HG02642 (cell line): ENCODE data around the gene ADGRF4.
"Not testable (repeated sequence)": the region's sequence is repeated elsewhere in the genome, so short reads cannot be mapped to it uniquely, and the experiment has no call there.

ENCODE experiments used
- ATAC-seq: cut with Tn5 transposase; IDR thresholded peaks from one replicate; pipeline ENCODE4 v1.9.1; 2021; ENCODE audit warnings: mild to moderate bottlenecking; ENCODE audit not compliant: unreplicated experiment, poor library complexity

Gene ADGRF4

DNA sequence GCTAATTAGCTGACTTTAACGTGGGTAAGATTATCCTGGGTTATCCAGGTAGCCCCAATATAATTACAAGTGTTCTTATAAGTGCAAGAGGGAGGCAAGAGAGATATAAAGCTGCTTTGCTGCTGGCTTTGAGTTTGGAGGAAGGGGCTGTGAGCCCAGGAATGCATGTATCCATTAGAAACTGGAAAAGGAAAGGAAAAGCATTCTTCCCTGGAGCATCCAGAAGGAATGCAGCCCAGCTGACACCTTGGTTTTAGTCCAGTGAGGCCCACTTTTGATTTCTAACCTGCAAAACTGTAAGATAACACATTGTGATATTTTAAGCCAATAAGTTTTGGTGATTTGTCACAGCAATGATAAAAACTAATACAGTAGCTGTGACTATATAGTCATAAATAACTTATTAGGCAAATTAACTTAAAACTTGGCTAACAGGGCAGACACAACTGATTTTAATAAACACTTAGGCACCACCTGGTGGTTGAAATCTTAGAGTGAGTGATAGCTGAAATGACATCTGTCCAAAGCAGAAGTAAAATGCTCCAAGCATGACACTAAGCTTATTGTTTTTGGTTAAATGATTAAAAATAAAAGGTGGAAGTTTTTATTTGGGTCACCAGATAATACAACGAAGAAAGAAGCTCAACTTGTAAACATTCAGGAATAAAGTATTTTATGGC lies 35.6 kb downstream of the ADGRF4 start:
- ATAC-seq = peak; percentile 75

DNA sequence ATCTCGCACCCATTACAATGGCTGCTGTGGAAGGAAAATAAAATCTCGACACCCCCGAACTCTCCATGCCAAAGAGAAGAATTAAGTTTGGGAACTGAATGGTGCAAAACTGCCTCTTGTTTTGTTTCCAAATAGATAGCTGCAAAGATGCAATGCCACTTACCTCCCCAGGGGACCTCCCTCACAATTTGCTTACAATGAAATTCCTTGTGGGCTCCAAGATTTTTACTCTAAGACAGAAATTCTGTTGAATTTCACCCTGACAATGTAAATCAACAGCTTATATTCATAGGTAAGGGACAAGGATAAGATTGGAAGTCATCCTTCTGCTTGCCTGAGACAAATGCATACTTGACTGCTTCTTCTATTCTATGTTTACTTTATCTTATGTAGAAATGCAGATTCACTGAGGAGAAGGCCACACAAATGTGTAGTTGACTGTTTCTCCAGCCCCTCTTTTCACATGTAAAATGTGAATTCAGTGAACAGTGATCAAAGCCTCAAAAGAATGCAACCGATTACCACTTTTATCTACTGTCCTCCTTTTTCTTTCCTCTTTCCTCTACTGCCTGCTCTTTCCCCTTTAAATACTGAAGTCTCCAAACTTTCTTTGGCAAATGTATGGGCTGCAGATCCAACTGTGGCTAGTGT lies 36.6 kb downstream of the ADGRF4 start:
- no peak for ATAC-seq

DNA sequence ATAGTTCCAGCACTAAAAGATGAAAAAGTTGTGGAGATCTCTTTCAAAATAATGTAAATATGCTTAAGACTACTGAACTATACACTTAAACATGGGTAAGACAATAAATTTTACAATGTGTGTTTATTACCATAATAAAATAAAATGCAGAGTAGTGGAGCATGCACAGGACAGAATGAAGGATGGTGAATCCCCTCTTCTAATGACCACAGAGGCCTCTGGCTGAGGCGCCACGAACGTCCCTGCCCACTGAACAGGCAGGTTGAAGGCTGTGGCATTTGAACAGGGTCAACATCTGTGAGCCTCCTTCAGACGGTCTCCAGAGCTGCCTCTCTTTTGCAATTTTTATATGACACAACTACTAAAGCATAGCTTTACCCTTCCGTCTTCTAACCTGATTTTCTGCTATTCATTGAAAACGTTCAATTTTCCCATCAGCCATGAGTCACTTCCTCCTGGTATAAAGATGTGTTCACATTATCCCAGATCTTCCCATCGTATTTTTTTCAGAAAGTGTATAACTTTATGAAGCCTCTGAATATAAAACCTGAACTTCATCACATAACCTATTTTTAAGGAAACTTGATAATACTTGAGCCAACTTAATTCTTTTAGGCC lies 37.8 kb downstream of the ADGRF4 start:
- no peak for ATAC-seq

DNA sequence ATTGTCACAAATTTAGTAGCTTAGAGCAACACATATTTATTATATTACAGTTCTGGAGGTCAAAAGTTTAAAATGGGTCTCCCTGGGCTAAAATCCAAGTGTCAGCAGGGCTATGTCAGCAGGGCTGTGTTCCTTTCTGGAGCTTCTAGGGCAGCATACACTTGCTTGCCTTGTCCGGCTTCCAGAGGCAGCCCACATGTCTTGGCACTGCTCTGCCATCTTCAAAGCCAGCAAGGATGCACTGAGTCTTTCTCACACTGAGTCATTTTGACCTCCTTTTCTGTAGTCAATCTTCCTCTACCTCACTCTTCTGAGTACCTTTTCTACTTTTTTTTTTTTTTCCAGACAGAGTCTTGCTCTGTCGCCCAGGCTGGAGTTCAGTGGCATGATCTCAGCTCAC lies 39.0 kb downstream of the ADGRF4 start:
- no peak for ATAC-seq

DNA sequence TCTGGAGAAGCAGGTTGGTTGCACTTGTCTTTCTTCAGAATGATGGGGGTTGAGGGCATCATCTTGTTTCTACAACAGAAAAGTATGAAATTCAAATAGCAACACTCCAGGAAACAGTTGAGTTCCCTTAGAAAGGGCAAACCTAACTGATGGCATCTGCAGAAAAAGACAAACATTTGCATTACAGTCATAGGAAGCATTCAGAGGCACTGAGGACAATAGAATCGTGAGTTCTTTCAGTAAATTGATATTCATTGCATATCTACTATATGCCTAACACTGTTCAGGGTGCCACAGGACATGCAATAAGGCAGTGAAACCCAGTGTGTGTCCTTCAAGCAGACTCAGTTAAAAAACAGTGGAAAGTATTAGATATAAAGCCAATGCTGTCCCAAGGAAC lies 42.3 kb downstream of the ADGRF4 start:
- ATAC-seq = no peak

DNA sequence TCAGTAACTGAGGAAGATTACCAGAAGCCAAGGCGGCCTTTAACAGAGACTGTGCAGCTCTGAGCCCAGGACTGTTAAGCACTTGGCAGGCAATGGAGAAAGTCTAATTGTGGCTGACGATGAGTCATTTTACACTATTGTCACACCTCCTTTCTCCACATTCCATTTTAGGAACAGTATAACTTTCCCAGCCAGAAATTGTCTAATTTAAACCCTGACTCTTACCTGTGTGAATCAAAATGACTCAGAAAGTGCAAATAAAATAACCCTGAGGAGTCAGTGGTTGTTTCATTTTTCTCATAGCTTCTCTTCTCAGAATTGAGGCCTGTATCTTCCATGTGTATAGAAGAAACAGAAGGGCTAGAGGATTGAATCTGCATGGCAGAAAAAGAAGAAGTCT lies 43.4 kb downstream of the ADGRF4 start:
- ATAC-seq = peak; percentile 63

DNA sequence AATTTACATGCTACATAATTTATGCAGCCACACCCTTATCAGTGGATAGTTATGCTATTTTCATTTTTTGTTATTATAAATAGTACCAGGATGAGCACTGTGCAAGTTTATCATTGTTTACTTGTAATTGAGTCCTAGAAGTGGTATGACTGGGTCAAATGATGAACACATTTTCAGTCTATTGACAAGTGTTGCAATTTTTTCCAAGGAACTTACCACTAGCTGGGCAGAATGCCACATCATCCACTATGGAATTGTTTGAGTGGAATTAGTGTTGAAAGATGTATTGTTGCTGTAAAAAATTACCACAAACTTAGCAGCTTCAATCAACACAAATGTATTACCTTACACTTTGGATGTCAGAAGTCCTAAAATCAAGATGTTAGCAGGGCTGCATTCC lies 45.4 kb downstream of the ADGRF4 start:
- no peak for ATAC-seq

DNA sequence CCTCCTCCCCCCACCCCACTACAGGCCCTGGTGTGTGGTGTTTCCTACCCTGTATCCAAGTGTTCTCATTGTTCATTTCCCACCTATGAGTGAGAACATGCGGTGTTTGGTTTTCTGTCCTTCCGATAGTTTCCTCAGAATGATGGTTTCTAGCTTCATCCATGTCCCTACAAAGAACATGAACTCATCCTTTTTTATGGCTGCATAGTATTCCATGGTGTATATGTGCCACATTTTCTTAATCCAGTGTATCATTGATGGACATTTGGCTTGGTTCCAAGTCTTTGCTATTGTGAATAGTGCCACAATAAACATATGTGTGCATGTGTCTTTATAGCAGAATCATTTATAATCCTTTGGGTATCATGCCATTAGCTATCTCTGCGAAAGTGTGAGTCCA lies 46.9 kb downstream of the ADGRF4 start:
- not testable (repeated sequence) for ATAC-seq

DNA sequence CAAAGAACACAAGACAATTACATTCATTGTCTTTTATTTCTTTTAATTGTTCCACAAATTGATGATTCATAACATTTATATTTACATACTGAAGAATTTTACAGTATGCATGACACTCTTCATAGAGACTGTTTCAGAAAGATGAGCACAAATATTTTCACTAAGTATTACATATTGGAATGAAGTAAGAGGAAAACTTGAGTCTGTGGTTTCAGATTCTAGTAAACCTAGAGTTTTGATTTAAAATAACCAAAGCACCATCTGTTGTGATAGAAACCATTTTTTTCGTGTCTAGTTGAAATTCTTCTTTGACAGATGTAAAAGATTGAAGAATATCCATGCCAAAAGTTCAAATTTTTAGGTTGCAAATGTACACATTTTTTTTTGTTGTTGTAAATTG lies 51.4 kb downstream of the ADGRF4 start:
- no peak for ATAC-seq

DNA sequence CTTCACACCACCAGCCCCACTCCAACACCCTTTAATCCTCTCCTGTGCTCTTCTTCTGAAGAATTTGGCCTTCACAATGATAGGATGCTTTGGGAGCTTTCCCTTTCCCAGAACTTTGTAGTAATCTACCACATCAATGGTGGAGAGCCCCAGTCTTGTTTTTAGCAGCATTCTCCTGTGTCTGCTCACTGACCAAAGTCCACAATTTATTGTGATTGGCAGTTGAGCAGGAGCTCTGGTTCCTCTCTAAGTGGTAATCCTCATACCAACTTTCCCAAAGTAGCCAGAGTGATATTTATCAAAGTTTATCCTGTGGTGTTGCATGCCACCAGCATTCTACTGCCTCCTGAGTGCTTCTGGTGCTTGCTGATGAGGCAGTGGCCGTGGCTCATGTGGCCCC lies 54.4 kb downstream of the ADGRF4 start:
- no peak for ATAC-seq

DNA sequence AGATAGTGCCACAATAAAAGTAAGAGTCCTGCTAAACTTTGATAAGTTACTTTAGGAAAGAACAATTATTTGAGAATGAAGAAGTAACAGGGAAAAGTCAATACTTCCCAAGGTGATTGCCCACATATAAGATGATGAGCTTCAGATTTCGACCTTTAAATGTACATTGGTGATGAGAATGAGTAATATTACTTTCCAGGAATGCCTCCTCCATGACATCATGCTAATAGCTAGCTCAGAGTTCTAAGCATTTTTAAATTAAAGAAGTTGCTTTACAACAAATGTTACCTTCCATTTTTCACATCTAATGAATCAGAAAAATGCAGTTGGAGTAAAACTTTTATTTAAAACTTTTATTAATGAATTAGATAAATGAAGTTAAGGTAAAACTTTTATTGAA lies 61.0 kb downstream of the ADGRF4 start:
- ATAC-seq = no peak

DNA sequence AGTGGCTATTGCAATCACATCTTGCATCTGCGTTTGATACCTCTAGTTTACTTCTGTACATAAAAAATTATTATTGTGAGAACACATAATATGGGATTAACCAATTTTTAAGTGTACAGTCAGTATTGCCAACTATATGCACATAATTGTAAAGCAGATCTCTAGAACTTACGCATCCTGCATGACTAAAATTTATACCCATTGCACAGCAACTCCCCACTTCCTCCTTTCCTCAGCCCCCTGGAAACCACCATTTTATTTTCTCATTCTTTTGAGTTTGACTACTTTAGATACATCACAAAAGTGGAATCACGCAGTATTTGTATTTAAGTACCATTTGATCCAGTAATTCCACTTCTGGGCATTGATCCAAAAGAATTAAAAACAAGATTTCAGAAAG lies 64.1 kb downstream of the ADGRF4 start:
- no peak for ATAC-seq

DNA sequence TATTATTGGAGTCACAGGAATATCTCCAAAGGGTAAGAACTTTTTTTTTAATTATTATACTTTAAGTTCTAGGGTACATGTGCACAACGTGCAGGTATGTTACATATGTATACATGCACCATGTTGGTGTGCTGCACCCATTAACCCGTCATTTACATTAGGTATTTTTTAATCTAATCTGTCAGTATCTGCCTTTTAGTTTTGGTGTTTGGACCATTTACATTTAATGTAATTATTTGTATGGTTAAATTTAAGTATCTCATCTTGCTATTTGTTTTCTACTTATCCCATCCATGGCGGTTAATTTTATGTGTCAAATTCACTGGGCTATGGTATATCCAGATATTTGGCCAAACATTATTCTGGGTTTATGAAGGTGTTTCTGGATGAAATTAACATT lies 68.1 kb downstream of the ADGRF4 start:
- ATAC-seq = no peak

DNA sequence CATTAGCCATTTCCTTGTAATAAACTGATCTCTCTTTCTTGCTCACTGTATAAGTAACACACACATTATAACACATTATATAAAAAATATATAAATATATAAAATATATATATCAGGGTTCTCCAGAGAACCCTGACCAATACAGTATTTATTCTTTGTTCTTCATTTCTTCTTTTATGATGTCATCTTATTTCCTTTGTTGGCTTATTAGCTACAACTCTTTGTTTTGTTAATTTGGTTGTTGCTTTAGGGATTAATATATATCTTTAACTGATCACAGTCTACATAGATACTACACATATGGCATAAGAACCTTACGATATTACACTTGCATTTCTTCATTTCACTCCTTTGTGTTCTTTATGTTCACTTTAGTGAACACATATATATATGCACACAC lies 68.7 kb downstream of the ADGRF4 start:
- no peak for ATAC-seq

DNA sequence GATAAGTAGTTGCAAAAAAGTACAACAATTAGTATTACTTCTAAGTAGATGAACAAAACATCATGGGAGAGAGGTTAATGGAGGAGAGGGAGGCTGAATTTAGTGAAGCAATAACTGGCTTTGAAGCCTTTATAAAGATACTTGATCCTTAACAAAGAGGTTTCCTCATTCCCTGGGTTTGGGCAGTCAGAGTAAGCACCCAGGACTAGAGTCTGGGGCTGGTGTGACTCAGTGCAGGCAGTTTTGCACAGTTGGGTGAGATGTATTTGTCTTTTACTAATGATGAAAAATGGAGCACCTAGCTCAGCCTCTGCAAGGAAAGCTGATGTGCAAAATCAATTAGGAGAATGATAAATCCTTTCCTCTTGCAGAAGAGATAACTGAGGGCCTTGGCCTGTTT lies 71.6 kb downstream of the ADGRF4 start:
- ATAC-seq = no peak
